MV-4-11 (cell line): ENCODE data around the gene TP53BP1.

Experiments
- DNase-seq: peaks from one replicate; lab custom pipeline; 2025; lab: John Stamatoyannopoulos, UW

The TP53BP1 gene

GRCh38 chr15:43520138-43520537 is 27.2 kb upstream of the TP53BP1 start:
- no peak for DNase-seq

GRCh38 chr15:43519196-43519595 is 26.2 kb upstream of the TP53BP1 start:
- DNase-seq, result no peak

GRCh38 chr15:43518197-43518761 is 25.3 kb upstream of the TP53BP1 start:
- no peak for DNase-seq

- DNase-seq, result no peak
Measured at GRCh38 chr15:43517354-43518196, 24.6 kb upstream of the TP53BP1 start, which contains the start of gene MAP1A. Gene MAP1A (plus strand): TSS chr15:43517608. CDS start chr15:43521474, 3,866 bp downstream.

- no peak for DNase-seq
Measured at GRCh38 chr15:43516801-43517353, 23.9 kb upstream of the TP53BP1 start.

GRCh38 chr15:43516185-43516584 is 23.2 kb upstream of the TP53BP1 start:
- no peak for DNase-seq

GRCh38 chr15:43515741-43516140 is 22.8 kb upstream of the TP53BP1 start:
- DNase-seq, result no peak

GRCh38 chr15:43514241-43515057 is 21.5 kb upstream of the TP53BP1 start:
- peak; percentile 65 for DNase-seq

GRCh38 chr15:43513550-43513949 is 20.6 kb upstream of the TP53BP1 start:
- no peak for DNase-seq

- DNase-seq, result peak; percentile 20
Measured at GRCh38 chr15:43511012-43511885, 18.3 kb upstream of the TP53BP1 start.

GRCh38 chr15:43510200-43511011 is 17.4 kb upstream of the TP53BP1 start:
- peak; percentile 99 for DNase-seq

GRCh38 chr15:43509660-43510199 is 16.8 kb upstream of the TP53BP1 start:
- no peak for DNase-seq

GRCh38 chr15:43508991-43509659 is 16.2 kb upstream of the TP53BP1 start:
- DNase-seq, result no peak

- DNase-seq, result no peak
Measured at GRCh38 chr15:43508421-43508820, 15.5 kb upstream of the TP53BP1 start.

- no peak for DNase-seq
Measured at GRCh38 chr15:43505738-43506137, 12.8 kb upstream of the TP53BP1 start.

- no peak for DNase-seq
Measured at GRCh38 chr15:43499635-43500034, 6.7 kb upstream of the TP53BP1 start.

- DNase-seq, result no peak
Measured at GRCh38 chr15:43498990-43499389, 6.0 kb upstream of the TP53BP1 start.

GRCh38 chr15:43493703-43494472 is 932 bp upstream of the TP53BP1 start:
- no peak for DNase-seq

GRCh38 chr15:43492266-43492665 is 690 bp downstream of the TP53BP1 start:
- DNase-seq, result no peak
